Stomach (tissue), 9 donors: Measurements from ENCODE around the gene SHLD1. TPM values are rescaled to one million over a fixed set of nuclear protein-coding genes. Genes with fewer than 3 reads are reported as not detected.
"Not testable (repeated sequence)": the region's sequence is repeated elsewhere in the genome, so short reads cannot be mapped to it uniquely, and the experiment has no call there.

Source experiments
- DNase-seq, 2 donors: peaks; one replicate each; pipeline versions ENCODE4 v3.0.0 to v3.0.0-alpha.2; 2013 to 2019
- H3K27ac ChIP-seq, 5 donors: fragments of 200-600 bp in 4 of 5; sonication (generic) in 4 of 5; one replicate each; pipeline ENCODE4 v1.5.1; 2013 to 2019; ENCODE audit warnings: mild to moderate bottlenecking in 1 of 5, moderate library complexity in 1 of 5
- H3K27me3 ChIP-seq, 3 donors: fragments of 200-600 bp; sonication (generic); one replicate each; pipeline ENCODE4 v1.5.1; 2017 to 2019; ENCODE audit warnings: mixed run types in 1 of 3
- H3K36me3 ChIP-seq, 4 donors: fragments of 200-600 bp; sonication (generic); 1 replicate in 3 of 4; 2 replicates in 1 of 4; pipeline ENCODE4 v1.5.1; 2016 to 2019
- H3K4me1 ChIP-seq, 4 donors: fragments of 200-600 bp; sonication (generic); one replicate each; pipeline ENCODE4 v1.5.1; 2016 to 2019
- H3K4me3 ChIP-seq, 4 donors: fragments of 200-600 bp; sonication (generic) in 3 of 4; one replicate each; pipeline ENCODE4 v1.5.1; 2016 to 2019; ENCODE audit warnings: mild to moderate bottlenecking in 1 of 4
- H3K9me3 ChIP-seq, 4 donors: fragments of 200-600 bp; sonication (generic); one replicate each; pipeline ENCODE4 v1.5.1; 2016 to 2019
- EP300 ChIP-seq: sonication (generic); formaldehyde crosslinking; IDR thresholded peaks from one replicate; pipeline ENCODE4 v1.6.1; 2017; ENCODE audit warnings: antibody characterized with exemption
- POLR2A ChIP-seq, 4 donors: fragments of 450-650 bp; IDR thresholded peaks; one replicate each; pipeline ENCODE4 v1.6.1; 2016; ENCODE audit warnings: antibody characterized with exemption in 4 of 4, control low read depth in 2 of 4, mild to moderate bottlenecking in 1 of 4, moderate library complexity in 1 of 4
- POLR2AphosphoS5 ChIP-seq, 3 donors: sonication (generic); formaldehyde crosslinking; IDR thresholded peaks; one replicate each; pipeline ENCODE4 v1.6.1; 2016; ENCODE audit warnings: antibody characterized with exemption in 3 of 3
- WGBS, 5 donors: extraction: QIAGEN DNeasy Blood & Tissue Kit in 3 of 5; methylation state at CpG; one replicate each; pipeline versions ENCODE4 v1.1.5 to v1.1.7; 2013 to 2018; 5-methylcytosine and 5-hydroxymethylcytosine counted together
- intact Hi-C: fragments of 100-400 bp; cut with DNase I; formaldehyde crosslinking; loops from one replicate; pipeline ENCODE4 v1.15.1; 2023; ENCODE audit warnings: low total_unique reads
- polyA plus RNA-seq, 3 donors: library from polyadenylated mRNA; stranded (reverse); fragments of 200-250 nt; gene quantifications; one replicate each; pipeline ENCODE4 v1.2.3, GENCODE V29; 2013
- total RNA-seq, 5 donors: library from RNA; depleted of rRNA; stranded (reverse); fragments of >200 nt; gene quantifications; one replicate each; pipeline versions ENCODE4 v1.1.0 to v1.2.3, GENCODE V29; 2014 to 2016
- TF ChIP-seq, protein P1 (sequence below), 7 experiments: fragments of 450-650 bp in 4 of 7; fragments of 200-600 bp in 3 of 7; sonication (generic) in 3 of 7; IDR thresholded peaks; one replicate each; pipeline ENCODE4 v1.5.1; 2016 to 2019; ENCODE audit warnings: antibody characterized with exemption in 7 of 7, control low read depth in 2 of 7, mild to moderate bottlenecking in 1 of 7
- donor health status: healthy with polysubstance abuse.
- donor health status: Bipolar disorder and iron deficiency.
- donor health status: healthy.

SHLD1 gene
- total and polyA plus RNA-seq, 8 donors, result 1.3 to 10.5 (median 3.5) TPM; not detected in 1

GRCh38 chr20:5796331-5797040 is 46.3 kb downstream of the SHLD1 start:
- H3K4me1 ChIP-seq, result peaks cover 0 to 11% (median 2%) of the 10 kb centered on the region in 4 donors
- no peak overlapping the region for H3K4me3 ChIP-seq
- 72 to 87% (median 75%) methylated on average over 8 of the region's 8 CpGs for WGBS, 5 donors
- H3K27me3 ChIP-seq, result no peaks in the 10 kb centered on the region
- H3K36me3 ChIP-seq, result peaks cover 0 to 6% (median 0%) of the 10 kb centered on the region in 4 donors
- peak overlapping the region in 3 of 5 donors; percentile 1 to 26 (median 16) for H3K27ac ChIP-seq
- DNase-seq, result no peak
- intact Hi-C loops, result no loop called here
- no peak for TF ChIP-seq EP300
- no peak for TF ChIP-seq POLR2A (IDR thresholded peaks at IDR 0.05)
- TF ChIP-seq, protein P1, sequence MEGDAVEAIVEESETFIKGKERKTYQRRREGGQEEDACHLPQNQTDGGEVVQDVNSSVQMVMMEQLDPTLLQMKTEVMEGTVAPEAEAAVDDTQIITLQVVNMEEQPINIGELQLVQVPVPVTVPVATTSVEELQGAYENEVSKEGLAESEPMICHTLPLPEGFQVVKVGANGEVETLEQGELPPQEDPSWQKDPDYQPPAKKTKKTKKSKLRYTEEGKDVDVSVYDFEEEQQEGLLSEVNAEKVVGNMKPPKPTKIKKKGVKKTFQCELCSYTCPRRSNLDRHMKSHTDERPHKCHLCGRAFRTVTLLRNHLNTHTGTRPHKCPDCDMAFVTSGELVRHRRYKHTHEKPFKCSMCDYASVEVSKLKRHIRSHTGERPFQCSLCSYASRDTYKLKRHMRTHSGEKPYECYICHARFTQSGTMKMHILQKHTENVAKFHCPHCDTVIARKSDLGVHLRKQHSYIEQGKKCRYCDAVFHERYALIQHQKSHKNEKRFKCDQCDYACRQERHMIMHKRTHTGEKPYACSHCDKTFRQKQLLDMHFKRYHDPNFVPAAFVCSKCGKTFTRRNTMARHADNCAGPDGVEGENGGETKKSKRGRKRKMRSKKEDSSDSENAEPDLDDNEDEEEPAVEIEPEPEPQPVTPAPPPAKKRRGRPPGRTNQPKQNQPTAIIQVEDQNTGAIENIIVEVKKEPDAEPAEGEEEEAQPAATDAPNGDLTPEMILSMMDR (IDR thresholded peaks at IDR 0.05), result no peak
- TF ChIP-seq POLR2AphosphoS5 (IDR thresholded peaks at IDR 0.05), result no peak
- no peaks in the 10 kb centered on the region for H3K9me3 ChIP-seq

GRCh38 chr20:5797165-5797564 is 47.0 kb downstream of the SHLD1 start:
- Histone ChIP-seq H3K27me3 (no peaks in the 10 kb centered on the region), H3K4me1 (peaks cover 0 to 11% (median 2%) of the 10 kb centered on the region in 4 donors), H3K4me3 (no peak overlapping the region), H3K36me3 (peaks cover 0 to 6% (median 0%) of the 10 kb centered on the region in 4 donors), H3K27ac (peak overlapping the region in 3 of 5 donors; percentile 16 to 32 (median 26)), H3K9me3 (no peaks in the 10 kb centered on the region)
- WGBS, 5 donors, result 41 to 70% (median 45%) methylated on average over 1 of the region's 1 CpG
- no peak for TF ChIP-seq POLR2AphosphoS5 (IDR thresholded peaks at IDR 0.05)
- TF ChIP-seq EP300, result no peak
- TF ChIP-seq, protein P1 (IDR thresholded peaks at IDR 0.05), result no peak
- TF ChIP-seq POLR2A (IDR thresholded peaks at IDR 0.05), result no peak
- DNase-seq, result no peak
- intact Hi-C loops, result no loop called here

GRCh38 chr20:5797843-5798462 is 47.8 kb downstream of the SHLD1 start:
- intact Hi-C loops, result no loop called here
- Histone ChIP-seq H3K27me3 (no peaks in the 10 kb centered on the region), H3K4me3 (no peak overlapping the region), H3K4me1 (peaks cover 0 to 11% (median 2%) of the 10 kb centered on the region in 4 donors), H3K36me3 (peaks cover 0 to 6% (median 0%) of the 10 kb centered on the region in 4 donors), H3K9me3 (no peaks in the 10 kb centered on the region), H3K27ac (no peak overlapping the region)
- no peak for TF ChIP-seq POLR2AphosphoS5 (IDR thresholded peaks at IDR 0.05)
- TF ChIP-seq, protein P1 (IDR thresholded peaks at IDR 0.05), result no peak
- DNase-seq, result no peak
- 66 to 86% (median 81%) methylated on average over 7 of the region's 7 CpGs for WGBS, 5 donors

DNA sequence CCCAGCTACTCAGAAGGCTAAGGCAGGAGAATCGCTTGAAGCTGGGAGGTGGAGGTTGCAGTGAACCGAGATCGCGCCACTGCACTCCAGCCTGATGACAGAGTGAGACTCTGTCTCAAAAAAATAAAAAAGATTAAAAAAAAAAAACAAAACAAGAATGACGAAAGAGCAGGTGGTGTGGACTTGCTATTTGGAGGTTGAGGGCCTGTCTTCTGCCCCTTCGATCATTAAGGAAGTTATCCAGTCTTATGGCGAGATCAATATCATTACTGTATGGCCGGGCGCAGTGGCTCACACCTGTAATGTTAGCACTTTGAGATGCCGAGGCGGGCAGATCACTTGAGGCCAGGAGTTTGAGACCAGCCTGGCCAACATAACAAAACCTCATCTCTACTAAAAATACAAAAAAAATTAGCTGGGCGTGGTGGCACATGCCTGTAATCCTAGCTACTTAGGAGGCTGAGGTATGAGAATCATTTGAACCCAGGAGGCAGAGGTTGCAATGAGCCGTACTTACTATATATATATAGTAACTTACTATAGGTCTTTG is 53.6 kb downstream of the SHLD1 start:
- H3K4me3 ChIP-seq, DNase-seq, H3K9me3 ChIP-seq, intact Hi-C loops, H3K36me3 ChIP-seq, H3K27me3 ChIP-seq: not testable (repeated sequence)
- Histone ChIP-seq H3K4me1 (peaks cover 7 to 19% (median 13%) of the 10 kb centered on the region in 4 donors), H3K27ac (peak overlapping the region in 1 of 5 donors; percentile 34)
- WGBS, 5 donors, result 55 to 85% (median 75%) methylated on average over 13 of the region's 13 CpGs
